Stimulated activated CD4-positive, alpha-beta T cell treated with anti-CD3 and anti-CD28 coated beads, Interleukin-15, amount 100 ng/mL, for 48 hours (primary cell): Measurements from ENCODE around the gene PLCB4.
"Not testable (repeated sequence)": the region's sequence is repeated elsewhere in the genome, so short reads cannot be mapped to it uniquely, and the experiment has no call there.

Experiments
- DNase-seq, 2 donors: peaks; one replicate each; pipeline ENCODE4 v3.0.0-alpha.2; 2020; ENCODE audit warnings: low read depth in 2 of 2

Gene PLCB4

GRCh38 chr20:9360431-9360830 is 291.5 kb downstream of the PLCB4 start:
- no peak for DNase-seq

- no peak for DNase-seq
These were observed 294.8 kb downstream of the PLCB4 start for GRCh38 chr20:9363673-9364072.

- DNase-seq: no peak
These were observed 298.4 kb downstream of the PLCB4 start for GRCh38 chr20:9367328-9367727.

- DNase-seq: no peak
These were observed 298.9 kb downstream of the PLCB4 start for GRCh38 chr20:9367746-9368145.

DNA sequence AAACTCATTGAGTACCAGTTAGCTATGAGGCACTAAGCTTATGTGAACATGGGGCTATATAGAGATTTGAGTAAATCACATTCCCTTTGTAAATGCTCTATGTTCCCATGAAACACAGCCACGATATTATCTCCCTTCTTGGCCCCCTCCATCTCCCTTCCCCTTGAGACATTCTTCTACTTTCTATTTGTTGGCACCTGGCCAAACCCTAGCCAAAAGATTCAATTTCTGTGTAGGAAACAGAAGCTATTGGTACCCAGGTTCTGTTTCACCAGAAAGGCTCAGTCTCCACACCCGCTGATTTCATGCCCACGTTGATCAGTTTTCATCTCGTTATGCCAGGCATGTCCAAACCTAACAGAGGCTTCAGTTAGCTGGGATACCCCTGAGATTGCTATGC is 300.0 kb downstream of the PLCB4 start:
- no peak for DNase-seq

GRCh38 chr20:9369557-9369956 is 300.7 kb downstream of the PLCB4 start:
- no peak for DNase-seq

DNA sequence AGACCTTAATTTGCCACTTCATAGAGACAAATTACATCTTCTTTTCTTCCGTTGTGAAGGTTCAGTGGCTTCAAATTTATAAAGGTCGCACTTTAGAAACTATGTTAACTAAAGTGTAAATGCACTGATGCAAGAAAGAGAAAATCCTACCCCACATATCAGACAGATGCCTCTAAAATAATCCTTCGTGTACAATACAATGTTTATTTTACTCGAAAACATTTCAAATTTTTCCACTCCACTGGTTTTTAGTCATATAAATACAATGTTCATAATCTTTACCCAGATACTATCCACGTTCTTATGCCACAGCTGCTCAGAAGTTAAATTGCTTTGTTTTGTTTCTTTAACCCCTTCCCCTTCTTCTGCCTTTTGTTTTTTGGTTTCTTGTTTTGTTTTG is 305.2 kb downstream of the PLCB4 start:
- no peak for DNase-seq

GRCh38 chr20:9374480-9374879 is 305.6 kb downstream of the PLCB4 start:
- DNase-seq: no peak

DNA sequence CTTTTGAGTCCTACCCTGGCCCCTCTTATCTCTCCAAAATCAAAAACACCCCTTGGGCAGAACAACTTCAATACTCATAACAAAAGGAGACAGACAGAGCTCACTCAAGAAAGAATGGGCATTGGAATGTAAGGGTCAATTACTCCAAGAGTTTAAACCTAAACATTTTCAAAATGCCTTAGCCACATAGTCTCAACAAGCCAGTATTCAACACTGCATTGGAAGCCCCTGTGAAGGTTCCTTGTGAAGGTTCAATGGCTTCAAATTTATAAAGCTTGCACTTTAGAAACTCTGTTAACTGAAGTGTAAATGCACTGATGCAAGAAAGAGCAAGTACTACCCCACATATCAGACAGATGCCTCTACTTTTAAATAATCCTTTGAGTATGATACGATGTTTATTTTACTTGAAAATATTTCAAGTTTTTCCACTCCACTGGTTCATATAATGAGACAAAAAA is 306.4 kb downstream of the PLCB4 start:
- DNase-seq: no peak

DNA sequence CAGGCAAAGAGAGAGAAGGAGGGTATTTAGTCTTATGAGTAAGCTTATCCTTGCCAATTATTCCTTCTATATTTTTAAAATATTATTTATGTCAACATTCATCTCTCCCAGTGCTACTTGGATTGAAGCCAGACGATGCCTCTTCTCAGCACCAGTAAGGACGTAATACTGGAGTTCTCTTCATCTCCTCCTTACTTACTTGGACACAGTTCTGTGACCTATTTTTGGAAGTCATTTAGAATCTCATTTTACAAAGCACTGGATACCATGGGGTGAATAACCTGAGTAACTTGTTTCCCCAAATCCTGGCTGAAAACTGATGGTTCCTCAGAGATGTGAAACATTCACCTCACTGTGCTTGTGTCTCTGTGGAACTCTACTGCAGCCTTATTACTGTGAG is 308.1 kb downstream of the PLCB4 start:
- no peak for DNase-seq

DNA sequence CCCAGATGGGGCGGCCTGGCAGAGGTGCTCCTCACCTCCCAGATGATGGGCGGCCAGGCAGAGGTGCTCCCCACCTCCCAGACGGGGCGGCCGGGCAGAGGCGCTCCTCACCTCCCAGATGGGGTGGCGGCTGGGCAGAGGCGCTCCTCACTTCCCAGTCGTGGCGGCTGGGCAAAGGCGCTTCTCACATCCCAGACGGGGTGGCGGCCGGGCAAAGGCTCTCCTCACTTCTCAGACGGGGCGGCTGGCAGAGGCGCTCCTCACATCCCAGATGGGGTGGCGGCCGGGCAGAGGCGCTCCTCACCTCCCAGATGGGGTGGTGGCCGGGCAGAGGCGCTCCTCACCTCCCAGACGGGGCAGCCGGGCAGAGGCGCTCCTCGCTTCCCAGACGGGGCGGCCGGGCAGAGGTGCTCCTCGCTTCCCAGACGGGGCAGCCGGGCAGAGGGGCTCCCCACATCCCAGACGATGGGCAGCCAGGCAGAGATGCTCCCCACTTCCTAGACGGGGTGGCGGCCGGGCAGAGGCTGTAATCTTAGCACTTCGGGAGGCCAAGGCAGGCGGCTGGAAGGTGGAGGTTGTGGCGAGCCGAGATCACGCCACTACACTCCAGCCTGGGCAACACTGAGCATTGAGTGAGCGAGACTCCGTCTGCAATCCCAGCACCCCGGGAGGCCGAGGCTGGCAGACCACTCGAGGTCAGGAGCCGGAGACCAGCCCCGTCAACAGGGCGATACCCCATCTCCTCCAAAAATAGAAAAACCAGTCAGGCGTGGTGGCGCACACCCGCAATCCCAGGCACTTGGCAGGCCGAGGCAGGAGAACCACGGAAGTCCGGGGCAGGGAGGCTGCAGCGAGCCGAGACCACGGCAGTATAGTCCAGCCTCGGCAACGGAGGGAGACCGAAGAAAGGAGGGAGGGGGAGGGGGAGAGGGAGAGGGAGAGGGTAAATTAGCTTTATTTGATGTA is 316.7 kb downstream of the PLCB4 start:
- not testable (repeated sequence) for DNase-seq

DNA sequence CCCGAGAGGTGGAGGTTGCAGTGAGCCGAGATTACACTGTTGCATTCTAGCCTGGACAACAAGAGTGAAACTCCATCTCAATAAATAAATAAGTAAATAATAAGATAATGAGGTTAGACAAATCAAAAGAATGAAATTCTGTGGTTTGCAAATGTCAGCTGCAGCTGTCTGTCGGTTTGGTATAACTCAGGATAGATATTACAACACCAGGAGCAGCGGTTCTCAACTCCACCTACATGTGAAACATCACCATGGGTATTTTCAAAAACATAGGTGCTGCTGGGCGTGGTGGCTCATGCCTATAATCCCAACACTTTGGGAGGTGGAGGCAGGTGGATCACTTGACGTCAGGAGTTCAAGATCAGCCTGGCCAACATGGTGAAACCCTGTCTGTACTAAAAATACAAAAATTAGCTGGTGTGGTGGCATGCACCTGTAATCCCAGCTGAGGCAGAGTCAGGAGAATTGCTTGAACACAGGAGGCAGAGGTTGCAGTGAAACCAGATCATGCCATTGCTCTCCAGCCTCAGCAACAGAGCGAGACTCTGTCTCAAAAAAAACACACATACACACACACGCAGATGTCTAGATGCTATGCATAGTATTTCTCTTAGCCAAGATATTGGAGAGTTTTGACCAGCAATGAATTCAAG is 319.4 kb downstream of the PLCB4 start:
- DNase-seq: no peak

DNA sequence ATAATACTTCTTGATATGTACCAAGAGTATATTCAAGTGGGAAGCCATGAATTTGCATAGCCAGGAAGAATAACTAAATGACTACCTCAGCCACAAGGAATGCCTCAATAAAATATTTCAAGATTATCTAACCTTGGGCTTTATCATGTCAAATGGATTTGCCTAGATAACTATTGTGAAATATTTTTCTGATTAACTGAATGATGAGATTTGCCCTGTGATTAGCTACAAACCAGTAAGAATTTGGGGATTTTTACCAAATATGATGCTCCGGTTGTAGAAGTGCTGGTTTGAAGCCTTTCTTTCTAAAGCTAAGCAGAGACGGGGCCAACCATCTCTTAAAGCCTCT is 319.9 kb downstream of the PLCB4 start:
- no peak for DNase-seq

DNA sequence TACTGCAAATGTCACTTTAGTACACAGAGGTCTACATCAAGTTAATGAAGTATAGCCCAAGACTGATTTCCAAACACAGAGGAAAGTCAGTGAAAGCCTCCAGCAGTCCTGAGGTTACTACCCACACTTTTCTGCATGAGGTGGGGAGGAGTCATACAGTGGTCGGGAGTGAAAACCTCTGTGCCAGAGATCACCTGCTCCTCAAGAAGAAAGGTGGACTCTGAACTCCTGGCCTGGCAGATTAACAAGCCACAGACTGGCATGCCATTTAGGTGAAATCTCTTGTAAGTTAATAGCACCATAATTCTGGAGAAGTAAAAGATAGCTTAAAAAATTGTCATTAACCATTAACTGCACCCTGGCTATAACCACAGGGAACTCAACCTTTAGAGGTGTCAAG is 320.5 kb downstream of the PLCB4 start:
- no peak for DNase-seq

DNA sequence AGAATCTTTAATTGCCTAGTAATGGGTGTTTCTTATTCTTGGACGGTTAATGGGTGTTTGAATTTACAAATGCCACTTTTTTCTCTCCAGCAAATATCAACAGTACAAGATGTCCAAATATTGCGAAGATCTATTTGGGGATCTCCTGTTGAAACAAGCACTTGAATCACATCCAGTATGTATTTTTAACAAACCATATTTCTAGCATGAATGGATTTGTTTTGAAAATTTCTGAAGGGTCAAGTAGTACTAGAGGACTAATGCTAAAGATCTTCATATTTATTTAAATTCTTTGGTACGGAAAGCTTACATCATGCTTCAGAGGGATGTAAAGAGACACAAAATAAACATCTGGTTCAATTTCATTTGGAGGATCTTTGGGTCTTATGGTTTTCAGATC is 321.6 kb downstream of the PLCB4 start:
- no peak for DNase-seq

GRCh38 chr20:9392892-9393857 is 324.3 kb downstream of the PLCB4 start:
- no peak for DNase-seq

GRCh38 chr20:9395971-9396370 is 327.1 kb downstream of the PLCB4 start:
- no peak for DNase-seq

GRCh38 chr20:9397928-9398327 is 329.0 kb downstream of the PLCB4 start:
- DNase-seq: no peak

GRCh38 chr20:9398882-9399281 is 330.0 kb downstream of the PLCB4 start:
- DNase-seq: no peak

- no peak for DNase-seq
These were observed 330.4 kb downstream of the PLCB4 start for GRCh38 chr20:9399322-9399721.

- DNase-seq: no peak
These were observed 331.5 kb downstream of the PLCB4 start for GRCh38 chr20:9400171-9401025.
